GM15510 (cell line): Measurements from ENCODE around the gene CORIN.

Experiments
- POLR2A ChIP-seq: IDR thresholded peaks from 3 replicates; pipeline ENCODE4 v1.6.1; 2011; ENCODE audit warnings: borderline replicate concordance; ENCODE audit not compliant: insufficient read length; ENCODE audit errors: extremely low read depth

Gene CORIN

DNA sequence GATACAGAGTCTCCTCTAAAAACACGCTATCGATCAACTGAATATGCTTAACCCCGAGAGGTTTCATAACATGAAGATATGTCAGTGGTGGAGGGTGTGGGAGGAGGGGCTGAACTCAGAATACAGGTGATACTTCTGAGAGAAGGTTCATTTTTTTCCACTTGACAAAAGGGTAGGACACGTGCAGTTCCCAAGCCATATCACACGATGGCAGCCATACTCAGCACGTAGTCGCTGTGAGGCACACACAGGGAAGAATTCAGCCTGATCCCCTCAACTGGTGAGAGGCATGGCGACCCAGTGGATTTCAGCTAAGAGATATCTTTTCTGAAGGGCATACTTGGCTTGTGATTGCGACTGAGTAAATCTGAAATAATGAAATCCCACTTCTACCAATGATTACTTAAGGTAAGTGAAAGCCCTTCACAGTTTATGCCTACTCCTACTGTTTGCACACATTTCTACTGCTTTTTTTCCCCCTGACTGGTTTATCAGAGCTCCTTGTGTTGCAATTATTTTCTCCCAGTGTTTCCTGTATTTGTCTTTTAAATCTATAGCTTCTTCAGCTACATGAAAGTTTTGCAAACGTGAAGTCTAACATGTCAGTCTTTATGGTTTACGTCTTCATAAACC lies 133.1 kb downstream of the CORIN start:
- TF ChIP-seq POLR2A = no peak

DNA sequence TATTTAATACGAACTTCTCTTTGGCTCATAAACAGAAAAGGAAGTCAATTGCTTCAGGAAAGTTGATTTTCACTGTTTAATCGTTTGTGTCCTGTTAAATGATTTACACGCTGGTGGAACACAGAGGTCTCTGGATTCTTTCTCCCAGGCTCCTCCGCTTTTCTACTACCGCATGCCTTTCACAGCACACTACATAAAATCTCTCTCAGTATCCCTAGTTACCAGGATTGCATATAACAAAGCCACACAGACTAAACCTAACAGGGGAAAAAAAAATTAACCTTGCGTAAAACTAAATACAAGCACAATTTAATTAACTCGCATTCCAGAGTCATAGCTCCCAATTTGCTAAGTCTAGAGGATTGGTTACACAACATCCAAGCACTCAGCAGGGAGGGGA lies 133.9 kb downstream of the CORIN start:
- no peak for TF ChIP-seq POLR2A

DNA sequence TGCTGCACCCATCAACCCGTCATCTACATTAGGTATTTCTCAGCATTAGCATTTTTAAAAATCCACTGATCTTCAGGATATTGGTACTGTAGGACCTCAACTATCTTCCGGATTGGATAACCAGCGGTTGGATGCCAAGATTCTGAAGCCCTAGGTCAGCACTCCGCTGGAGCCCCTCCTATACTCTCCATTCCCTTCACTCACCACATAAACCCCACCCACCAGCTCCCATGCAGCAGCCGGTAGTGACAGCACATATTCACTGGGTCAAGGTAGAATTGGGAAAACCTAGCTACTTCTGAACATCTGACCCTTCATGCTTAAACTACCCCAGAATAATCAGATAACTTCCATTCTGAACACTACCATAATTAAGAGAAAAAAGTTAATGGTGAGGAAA lies 134.9 kb downstream of the CORIN start:
- TF ChIP-seq POLR2A = no peak

DNA sequence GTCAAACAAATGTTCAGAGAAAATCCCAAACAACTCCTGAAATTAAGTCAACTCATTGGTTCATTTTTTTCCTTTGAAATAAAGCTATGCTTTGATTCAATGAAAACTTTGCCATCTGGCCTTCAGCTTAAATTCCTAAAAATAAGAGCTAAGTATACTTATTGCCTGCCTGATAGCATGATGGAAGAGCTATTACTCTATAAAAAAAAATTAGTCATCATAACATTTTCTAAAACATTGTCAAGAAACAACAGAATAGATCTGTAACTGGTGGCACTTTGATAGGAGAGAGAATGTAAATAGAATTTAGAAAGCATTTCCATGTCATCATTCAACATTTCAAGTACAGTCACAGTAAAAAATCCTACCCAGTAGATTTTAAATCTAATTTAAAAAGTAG lies 136.6 kb downstream of the CORIN start:
- no peak for TF ChIP-seq POLR2A

DNA sequence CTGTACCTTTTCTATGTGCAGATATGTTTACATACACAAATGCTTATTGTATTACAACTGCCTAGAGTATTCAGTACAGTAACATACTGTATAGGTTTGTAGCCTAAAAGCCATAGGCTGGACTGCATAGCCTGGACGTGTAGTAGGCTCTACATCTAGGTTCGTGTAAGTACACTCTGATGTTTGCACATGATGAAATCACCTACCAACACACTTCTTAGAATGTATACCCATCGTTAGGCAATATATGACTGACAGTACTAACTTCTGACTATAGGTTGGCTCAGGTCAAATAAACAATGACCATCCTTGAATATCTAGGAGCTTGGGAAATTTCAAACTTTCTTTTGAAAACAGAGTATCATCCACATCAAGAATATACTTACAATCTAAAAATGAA lies 139.0 kb downstream of the CORIN start:
- no peak for TF ChIP-seq POLR2A

DNA sequence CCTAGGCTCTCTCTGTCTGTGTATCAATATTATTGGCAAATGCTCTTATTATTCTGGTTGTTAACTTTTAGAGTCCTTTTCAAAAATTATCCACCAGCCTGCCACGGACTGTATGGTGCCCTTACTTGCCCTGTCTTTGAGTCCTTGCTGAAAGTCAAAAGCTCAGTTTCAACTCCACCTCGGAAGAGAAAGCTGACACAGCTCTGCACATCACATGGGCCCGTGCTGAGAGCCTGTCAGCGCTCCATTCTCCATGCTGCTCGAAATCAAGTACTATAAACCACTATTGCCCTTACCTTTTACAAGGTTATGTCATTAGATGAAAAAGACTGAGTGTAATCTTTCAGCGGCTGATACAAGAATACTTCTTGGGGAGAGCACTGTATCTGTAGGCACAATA lies 141.0 kb downstream of the CORIN start:
- TF ChIP-seq POLR2A = no peak

DNA sequence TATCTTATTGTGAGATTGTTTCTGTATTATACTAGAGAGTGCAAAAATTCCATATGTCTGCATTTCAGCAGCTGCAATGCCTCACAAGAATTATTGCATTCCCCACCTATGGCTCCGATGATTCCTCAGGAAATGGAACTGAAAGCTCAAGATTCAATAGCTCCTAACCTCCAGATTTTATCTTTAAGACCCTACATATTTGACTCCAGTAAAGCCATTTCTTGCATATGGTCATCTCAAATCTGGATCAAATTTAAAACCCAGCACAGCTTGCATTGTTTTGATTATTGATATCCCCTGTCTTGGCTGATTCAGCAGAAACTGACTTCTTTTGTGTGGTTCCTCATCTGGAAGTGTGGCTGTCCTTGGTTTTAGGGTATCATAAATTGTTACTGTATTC lies 142.6 kb downstream of the CORIN start:
- no peak for TF ChIP-seq POLR2A

DNA sequence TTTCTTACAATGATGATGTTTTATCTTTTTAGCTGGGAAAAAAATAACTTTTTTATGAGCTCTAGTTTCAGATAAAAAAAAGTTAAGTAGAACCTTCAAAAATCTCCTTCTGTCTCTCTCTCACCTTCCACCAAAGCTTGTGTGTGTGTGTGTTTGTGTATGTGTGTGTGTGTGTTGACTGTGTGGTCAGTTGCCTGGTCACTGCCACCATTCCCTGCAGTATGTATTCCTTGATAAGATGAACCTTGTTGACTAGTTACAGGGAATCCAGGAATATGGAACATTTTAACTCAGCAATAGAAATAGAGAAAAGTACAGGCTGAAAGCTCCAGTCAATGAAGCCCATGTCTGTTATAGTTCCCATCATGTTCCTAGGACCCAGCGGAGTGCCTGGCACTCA lies 143.5 kb downstream of the CORIN start:
- no peak for TF ChIP-seq POLR2A

DNA sequence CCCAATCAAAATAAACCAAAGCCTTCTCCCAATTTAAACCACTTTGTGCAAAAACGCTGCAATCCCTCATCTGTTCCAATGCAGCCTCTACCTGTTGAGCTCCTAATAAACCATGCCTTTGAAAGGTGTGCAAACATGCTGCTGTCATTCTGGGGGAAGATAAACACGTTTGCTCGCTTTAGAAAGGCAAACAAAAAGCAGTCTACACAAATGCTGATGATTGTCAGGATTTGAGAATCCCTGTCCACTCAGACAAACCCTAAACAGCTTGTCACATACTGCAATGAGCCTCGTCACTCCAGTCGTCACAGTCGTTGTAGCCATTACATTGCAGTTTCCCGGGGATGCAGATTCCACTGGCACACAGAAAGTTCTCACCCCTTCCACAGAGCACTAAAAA lies 145.2 kb downstream of the CORIN start:
- no peak for TF ChIP-seq POLR2A

DNA sequence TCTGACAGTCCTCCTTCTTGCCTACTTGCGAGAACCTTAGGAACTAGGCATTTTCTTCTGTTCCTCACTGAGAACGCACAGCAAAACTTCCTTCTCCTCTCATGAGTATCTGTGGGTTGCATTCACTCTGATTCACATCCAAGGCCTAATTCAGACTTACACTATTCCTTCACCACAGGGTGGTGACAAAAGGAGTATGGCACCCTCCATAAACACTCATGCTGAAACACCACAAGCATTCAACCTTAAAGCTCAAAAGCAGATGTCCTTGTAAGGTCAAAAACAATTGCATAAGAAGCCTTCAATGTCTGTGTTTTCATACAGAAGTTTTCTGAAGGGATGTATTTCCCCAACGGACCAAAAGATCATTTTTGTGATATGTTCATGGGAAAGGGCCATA lies 147.3 kb downstream of the CORIN start:
- TF ChIP-seq POLR2A = no peak

DNA sequence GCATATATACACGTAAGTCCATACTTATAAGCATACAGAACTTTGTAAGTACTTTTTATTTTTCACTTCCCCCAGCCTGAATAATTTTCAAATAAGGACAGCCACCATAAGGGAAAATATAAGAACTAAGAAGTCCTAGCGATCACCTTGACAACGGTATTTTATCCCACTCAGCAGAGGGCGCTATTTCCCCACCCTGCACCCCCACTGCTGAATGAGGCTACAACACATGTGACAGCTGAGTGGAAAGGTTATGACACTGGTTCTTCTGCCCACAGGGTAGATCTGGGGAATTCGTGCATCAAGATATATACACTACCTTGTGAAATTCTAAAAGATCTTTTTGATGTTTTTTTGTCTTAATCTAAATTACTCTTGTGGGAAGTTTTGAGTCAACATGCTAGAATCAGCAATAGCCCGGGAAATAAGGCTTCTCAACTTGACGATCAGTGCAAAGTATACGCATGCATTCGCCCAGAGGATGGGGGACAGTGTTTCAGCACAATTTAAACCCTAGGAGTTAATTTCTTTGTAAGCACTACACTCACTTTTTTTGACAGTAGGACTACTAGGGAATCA lies 151.5 kb downstream of the CORIN start:
- no peak for TF ChIP-seq POLR2A

DNA sequence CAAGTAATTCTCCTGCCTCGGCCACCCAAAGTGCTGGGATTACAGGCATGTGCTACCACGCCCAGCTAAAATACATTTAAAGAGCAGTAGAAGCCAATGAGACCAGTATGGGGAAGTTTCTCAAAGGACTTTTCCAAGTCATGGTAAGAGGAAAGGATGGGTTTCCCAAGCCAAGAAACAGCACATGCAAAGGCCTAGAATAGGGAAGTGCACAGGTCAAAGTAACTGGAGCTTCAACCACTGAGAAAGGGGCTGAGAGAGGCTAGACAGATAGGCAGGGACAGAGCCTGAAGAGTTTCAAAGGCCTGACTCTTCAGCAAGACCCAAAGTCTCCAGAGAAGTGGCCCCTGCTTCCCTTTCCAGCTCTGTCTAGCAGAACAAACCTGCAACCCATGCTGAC lies 162.1 kb downstream of the CORIN start:
- no peak for TF ChIP-seq POLR2A

DNA sequence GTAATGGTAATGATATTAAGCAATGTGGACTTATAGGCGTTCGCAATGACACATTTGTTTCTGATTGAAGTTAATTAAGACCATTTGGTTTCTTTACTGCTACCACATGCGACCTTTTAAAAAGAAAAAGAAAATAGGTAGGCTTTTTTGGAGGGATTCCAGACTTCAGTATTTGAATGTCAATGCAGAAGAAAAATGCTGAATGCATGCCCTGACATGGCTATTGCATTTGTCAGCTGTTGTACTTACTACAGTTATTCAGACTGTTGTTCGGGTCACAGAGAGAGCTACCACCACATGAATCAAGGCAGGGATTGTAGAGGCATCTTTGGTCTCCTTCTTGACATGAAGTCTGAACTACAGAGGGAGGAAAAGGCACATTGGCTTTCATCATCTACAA lies 163.7 kb downstream of the CORIN start:
- no peak for TF ChIP-seq POLR2A

DNA sequence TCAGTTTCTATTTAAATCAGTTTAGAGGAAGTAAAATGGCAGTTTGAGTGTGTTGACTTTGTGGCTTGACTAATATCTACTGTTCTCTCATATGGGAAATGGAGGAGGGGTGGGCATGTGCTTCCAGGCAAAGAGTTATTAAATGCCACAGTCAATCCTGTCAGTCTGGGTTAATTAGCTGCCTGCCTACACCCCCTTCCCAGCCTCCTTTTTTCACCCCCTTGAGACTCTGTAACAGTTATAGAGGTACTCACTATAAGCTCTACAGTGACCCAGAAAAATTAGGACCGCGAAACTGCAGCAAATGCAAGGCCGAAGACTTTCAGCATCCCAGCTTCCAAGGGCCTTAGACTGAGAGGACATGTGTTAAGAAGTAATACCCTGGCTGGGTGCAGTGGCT lies 165.2 kb downstream of the CORIN start:
- TF ChIP-seq POLR2A = no peak

DNA sequence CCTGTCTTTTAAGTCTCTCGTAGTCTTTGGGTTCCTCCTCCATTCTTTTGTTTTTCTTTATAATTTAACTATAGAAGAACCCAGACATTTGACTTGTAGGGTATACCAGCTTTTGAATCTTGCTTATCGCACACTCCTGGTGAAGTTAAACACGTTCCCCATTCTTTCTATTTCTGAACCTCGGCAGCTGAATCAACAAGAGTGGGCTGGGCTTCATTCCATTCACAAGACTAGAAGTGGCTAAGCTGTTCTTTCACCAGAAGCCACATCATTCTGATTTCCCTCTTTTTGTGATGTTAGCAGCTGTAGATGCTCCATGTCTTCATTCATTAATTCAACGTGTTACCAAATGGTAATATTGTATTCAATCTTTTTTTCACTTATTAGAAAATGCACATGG lies 167.9 kb downstream of the CORIN start:
- no peak for TF ChIP-seq POLR2A

DNA sequence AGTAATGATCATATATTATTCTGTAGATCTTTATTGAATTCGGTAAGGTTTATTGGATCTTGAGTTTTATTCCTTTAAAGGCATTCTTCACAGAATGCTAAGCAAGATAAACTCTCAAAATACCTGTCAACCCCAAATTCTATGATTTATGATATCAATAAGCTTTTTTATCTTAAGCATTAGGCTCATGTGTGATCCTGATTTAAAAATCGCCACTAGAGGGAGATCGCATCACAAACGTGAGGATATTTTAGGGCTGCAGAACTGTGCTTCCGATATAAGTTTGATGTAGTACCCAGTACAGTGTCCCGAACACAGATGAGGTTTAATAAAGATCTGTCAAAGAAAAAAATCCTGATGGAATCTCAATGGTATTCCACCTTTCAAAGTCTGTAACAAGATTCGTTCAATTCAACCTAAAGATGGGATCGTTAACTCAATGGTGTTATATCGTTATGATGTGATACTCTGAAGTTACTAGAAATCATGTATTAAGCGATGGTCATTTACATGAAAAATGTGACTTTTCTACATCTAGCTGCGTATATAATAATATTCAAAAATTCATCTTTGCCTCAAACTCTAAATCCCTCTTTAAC lies 169.0 kb downstream of the CORIN start:
- TF ChIP-seq POLR2A = no peak
